ENCODE results near the gene ATP1B3.
A peak's percentile ranks its signal among the peaks of the same experiment; 100 is the strongest.
"Not testable (repeated sequence)": the region's sequence is repeated elsewhere in the genome, so short reads cannot be mapped to it uniquely, and the experiment has no call there.

ATP1B3 gene

DNA sequence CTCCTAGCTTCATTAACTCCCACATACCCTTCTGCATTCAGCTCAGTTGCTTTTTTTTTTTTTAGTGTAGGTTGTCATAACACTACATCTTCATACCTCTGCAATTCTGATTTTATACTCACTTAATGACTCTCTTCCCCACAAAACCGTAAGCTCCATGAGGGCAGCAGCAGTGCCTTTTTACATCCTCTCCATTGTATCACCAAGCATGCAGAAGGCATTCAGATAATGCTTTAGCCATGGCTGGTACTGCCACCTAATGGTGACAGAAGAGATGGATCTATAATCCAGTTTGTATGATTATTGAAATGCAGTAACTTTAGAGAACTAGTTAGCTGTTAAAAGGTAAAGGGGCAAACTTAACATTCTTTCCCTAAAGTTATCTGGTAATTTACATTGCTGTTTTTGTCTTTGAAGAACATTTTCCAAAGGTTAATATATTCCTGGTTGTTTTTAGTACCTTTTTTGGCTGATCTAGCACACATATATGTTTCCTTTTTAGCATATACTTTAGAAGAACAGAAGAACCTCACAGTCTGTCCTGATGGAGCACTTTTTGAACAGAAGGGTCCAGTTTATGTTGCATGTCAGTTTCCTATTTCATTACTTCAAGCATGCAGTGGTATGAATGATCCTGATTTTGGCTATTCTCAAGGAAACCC, 36.8 kb downstream of the ATP1B3 start:
- TF ChIP-seq, protein P1, sequence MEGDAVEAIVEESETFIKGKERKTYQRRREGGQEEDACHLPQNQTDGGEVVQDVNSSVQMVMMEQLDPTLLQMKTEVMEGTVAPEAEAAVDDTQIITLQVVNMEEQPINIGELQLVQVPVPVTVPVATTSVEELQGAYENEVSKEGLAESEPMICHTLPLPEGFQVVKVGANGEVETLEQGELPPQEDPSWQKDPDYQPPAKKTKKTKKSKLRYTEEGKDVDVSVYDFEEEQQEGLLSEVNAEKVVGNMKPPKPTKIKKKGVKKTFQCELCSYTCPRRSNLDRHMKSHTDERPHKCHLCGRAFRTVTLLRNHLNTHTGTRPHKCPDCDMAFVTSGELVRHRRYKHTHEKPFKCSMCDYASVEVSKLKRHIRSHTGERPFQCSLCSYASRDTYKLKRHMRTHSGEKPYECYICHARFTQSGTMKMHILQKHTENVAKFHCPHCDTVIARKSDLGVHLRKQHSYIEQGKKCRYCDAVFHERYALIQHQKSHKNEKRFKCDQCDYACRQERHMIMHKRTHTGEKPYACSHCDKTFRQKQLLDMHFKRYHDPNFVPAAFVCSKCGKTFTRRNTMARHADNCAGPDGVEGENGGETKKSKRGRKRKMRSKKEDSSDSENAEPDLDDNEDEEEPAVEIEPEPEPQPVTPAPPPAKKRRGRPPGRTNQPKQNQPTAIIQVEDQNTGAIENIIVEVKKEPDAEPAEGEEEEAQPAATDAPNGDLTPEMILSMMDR (IDR thresholded peaks at IDR 0.05; ENCODE audit: insufficient read depth, low read depth, low read length, missing control alignments): peak; percentile 61
- DNase-seq (ENCODE audit: low read depth): peak; percentile 71
- H3K4me3 ChIP-seq (ENCODE audit: low read depth, low read length): no peak overlapping the region

- DNase-seq (ENCODE audit: low read depth): no peak
- no peak overlapping the region for H3K4me3 ChIP-seq (ENCODE audit: low read depth, low read length)
- TF ChIP-seq, protein P1 (IDR thresholded peaks at IDR 0.05; ENCODE audit: insufficient read depth, low read depth, low read length, missing control alignments): no peak
Measured at GRCh38 chr3:141914311-141914710, 37.9 kb downstream of the ATP1B3 start.

DNA sequence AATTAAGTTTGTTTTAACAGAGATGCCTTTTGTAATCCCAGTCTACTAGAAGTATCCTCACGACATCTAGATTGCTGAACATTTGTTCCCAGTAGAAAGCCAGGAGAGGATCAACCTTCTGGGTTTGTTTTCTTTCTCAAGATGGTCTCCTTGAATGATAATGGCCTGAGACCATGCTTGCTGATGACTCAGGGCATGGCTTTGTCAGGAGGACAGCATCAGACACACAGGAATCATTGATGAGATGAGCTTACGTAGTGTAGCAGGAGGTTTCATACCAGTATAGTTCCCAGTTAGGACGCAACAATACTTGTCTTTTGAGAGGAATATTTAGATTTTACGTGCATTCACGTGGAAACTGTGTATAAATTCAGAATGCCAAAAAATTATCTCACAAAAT, 38.6 kb downstream of the ATP1B3 start:
- H3K4me3 ChIP-seq (ENCODE audit: low read depth, low read length): no peak overlapping the region
- DNase-seq (ENCODE audit: low read depth): no peak
- TF ChIP-seq, protein P1 (IDR thresholded peaks at IDR 0.05; ENCODE audit: insufficient read depth, low read depth, low read length, missing control alignments): no peak

DNA sequence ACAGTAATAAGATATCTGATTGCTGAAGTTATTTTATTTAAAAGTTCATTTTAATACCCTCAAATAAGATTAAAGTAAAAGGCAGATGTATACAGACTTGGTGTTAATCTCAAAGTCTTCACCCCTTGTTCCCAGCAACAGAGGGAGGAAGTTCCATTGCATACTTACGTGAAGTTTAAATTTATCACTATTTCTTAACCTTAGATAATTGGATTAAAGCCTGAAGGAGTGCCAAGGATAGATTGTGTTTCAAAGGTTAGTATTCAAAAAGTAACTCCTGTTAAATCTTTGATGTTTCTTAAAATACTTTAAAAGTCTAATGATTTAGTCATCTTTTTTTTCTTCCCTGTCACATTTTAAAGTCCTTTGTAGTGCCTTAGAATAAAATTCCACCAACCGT, 39.3 kb downstream of the ATP1B3 start:
- DNase-seq (ENCODE audit: low read depth): no peak
- TF ChIP-seq, protein P1 (IDR thresholded peaks at IDR 0.05; ENCODE audit: insufficient read depth, low read depth, low read length, missing control alignments): no peak
- H3K4me3 ChIP-seq (ENCODE audit: low read depth, low read length): no peak overlapping the region

GRCh38 chr3:141920701-141921100, 44.3 kb downstream of the ATP1B3 start:
- H3K4me3 ChIP-seq (ENCODE audit: low read depth, low read length): no peak overlapping the region
- TF ChIP-seq, protein P1 (IDR thresholded peaks at IDR 0.05; ENCODE audit: insufficient read depth, low read depth, low read length, missing control alignments): no peak
- DNase-seq (ENCODE audit: low read depth): no peak

GRCh38 chr3:141921316-141921715, 44.9 kb downstream of the ATP1B3 start:
- DNase-seq (ENCODE audit: low read depth): peak; percentile 22
- TF ChIP-seq, protein P1 (IDR thresholded peaks at IDR 0.05; ENCODE audit: insufficient read depth, low read depth, low read length, missing control alignments): no peak
- no peak overlapping the region for H3K4me3 ChIP-seq (ENCODE audit: low read depth, low read length)

- H3K4me3 ChIP-seq (ENCODE audit: low read depth, low read length); DNase-seq (ENCODE audit: low read depth): not testable (repeated sequence)
Measured at GRCh38 chr3:141925677-141926076, 49.2 kb downstream of the ATP1B3 start.
